K562 (cell line): Measurements from ENCODE around the gene BBC3. TPM values are rescaled to one million over a fixed set of nuclear protein-coding genes. Genes with fewer than 3 reads are reported as not detected.

Experiments used
- CBX1 ChIP-seq: sonication (generic); IDR thresholded peaks from 2 replicates; pipeline ENCODE4 v1.6.1; 2016; ENCODE audit warnings: antibody characterized with exemption, low read depth, mild to moderate bottlenecking
- CTCFL ChIP-seq: IDR thresholded peaks from 2 replicates; pipeline ENCODE4 v1.6.1; 2011; ENCODE audit warnings: borderline replicate concordance, low read depth, mild to moderate bottlenecking, moderate library complexity, low read length; ENCODE audit not compliant: insufficient read depth, poor library complexity, severe bottlenecking
- ELF1 ChIP-seq: fragments of 200-800 bp; sonication (Bioruptor generic); IDR thresholded peaks from 2 replicates; pipeline ENCODE4 v1.6.1; 2016; ENCODE audit warnings: missing genetic modification characterization, missing compliant biosample characterization
- ELK1 ChIP-seq: sonication (generic); formaldehyde crosslinking; IDR thresholded peaks from 2 replicates; pipeline ENCODE4 v1.8.1; 2022; ENCODE audit warnings: missing genetic modification reagents
- FIP1L1 ChIP-seq: fragments of 200-400 bp; formaldehyde crosslinking; IDR thresholded peaks from 2 replicates; pipeline ENCODE4 v1.6.1; 2018; ENCODE audit warnings: mild to moderate bottlenecking, low read depth, low read length; ENCODE audit not compliant: poor library complexity, severe bottlenecking
- FOSL1 ChIP-seq: fragments of 200-800 bp; sonication (Bioruptor generic); conservative IDR thresholded peaks from 2 replicates; pipeline ENCODE4 v1.6.1; 2016; ENCODE audit warnings: missing genetic modification characterization, missing compliant biosample characterization
- GABPB2 ChIP-seq: fragments of 250-450 bp; sonication (Bioruptor Pico); conservative IDR thresholded peaks from 2 replicates; pipeline ENCODE4 v1.5.1; 2021; ENCODE audit warnings: mild to moderate bottlenecking
- GTF2B ChIP-seq: IDR thresholded peaks from 2 replicates; pipeline ENCODE4 v1.6.1; 2011; ENCODE audit not compliant: insufficient read length; ENCODE audit errors: extremely low read depth
- HDAC3 ChIP-seq: fragments of 450-650 bp; IDR thresholded peaks from 2 replicates; pipeline ENCODE4 v1.6.1; 2018; ENCODE audit warnings: borderline replicate concordance, mild to moderate bottlenecking, moderate library complexity; ENCODE audit not compliant: partially characterized antibody
- KDM5B ChIP-seq: fragments of 200-600 bp; sonication (generic); IDR thresholded peaks from 2 replicates; pipeline ENCODE4 v1.6.1; 2012; ENCODE audit warnings: low read depth, mild to moderate bottlenecking, moderate library complexity, low read length, control low read depth, inconsistent platforms; ENCODE audit not compliant: insufficient replicate concordance
- LARP7 ChIP-seq: fragments of 450-650 bp; IDR thresholded peaks from 2 replicates; pipeline ENCODE4 v1.6.1; 2016
- MAFF ChIP-seq: IDR thresholded peaks from 2 replicates; pipeline ENCODE4 v1.6.1; 2012; ENCODE audit warnings: low read length, improper control_type of control experiment
- MEF2D ChIP-seq: conservative IDR thresholded peaks from 2 replicates; pipeline ENCODE4 v1.6.1; 2016; ENCODE audit warnings: low read depth, missing genetic modification characterization, missing compliant biosample characterization
- MTA2 ChIP-seq: fragments of 450-650 bp; IDR thresholded peaks from 2 replicates; pipeline ENCODE4 v1.6.1; 2016; ENCODE audit warnings: low read depth
- MYC ChIP-seq, 2 experiments: fragments of 250-450 bp in 1 of 2; sonication (Bioruptor Pico) in 1 of 2; IDR thresholded peaks; 2 replicates each; pipeline versions ENCODE4 v1.5.1 to v1.6.1; 2012 to 2021; ENCODE audit warnings: low read depth in 2 of 2, borderline replicate concordance in 1 of 2, improper control_type of control experiment in 1 of 2, low read length in 1 of 2, mild to moderate bottlenecking in 1 of 2, moderate library complexity in 1 of 2
- NBN ChIP-seq: fragments of 450-650 bp; IDR thresholded peaks from 2 replicates; pipeline ENCODE4 v1.6.1; 2016; ENCODE audit warnings: low read depth, mild to moderate bottlenecking
- RBM22 ChIP-seq: fragments of 200-400 bp; formaldehyde crosslinking; IDR thresholded peaks from 2 replicates; pipeline ENCODE4 v1.6.1; 2018; ENCODE audit warnings: low read length, low read depth; ENCODE audit not compliant: poor library complexity, severe bottlenecking
- RBM25 ChIP-seq: fragments of 200-400 bp; formaldehyde crosslinking; IDR thresholded peaks from 2 replicates; pipeline ENCODE4 v1.6.1; 2018; ENCODE audit warnings: low read length, low read depth, moderate library complexity; ENCODE audit not compliant: severe bottlenecking
- SMARCA4 ChIP-seq: fragments of 450-650 bp; IDR thresholded peaks from 2 replicates; pipeline ENCODE4 v1.6.1; 2016
- THAP7 ChIP-seq: fragments of 250-450 bp; sonication (Bioruptor Pico); IDR thresholded peaks from 2 replicates; pipeline ENCODE4 v1.5.0; 2021
- YY1 ChIP-seq, 3 experiments: IDR thresholded peaks; 2 replicates each; pipeline ENCODE4 v1.6.1; 2011; ENCODE audit warnings: low read length in 2 of 3, mild to moderate bottlenecking in 2 of 3, moderate library complexity in 2 of 3, borderline replicate concordance in 1 of 3, control low read depth in 1 of 3, low read depth in 1 of 3; ENCODE audit not compliant: insufficient read depth in 3 of 3, insufficient replicate concordance in 2 of 3, control insufficient read depth in 1 of 3, insufficient read length in 1 of 3; ENCODE audit errors: extremely low read depth in 1 of 3
- ZNF224 ChIP-seq: sonication (generic); formaldehyde crosslinking; IDR thresholded peaks from 2 replicates; pipeline ENCODE4 v1.8.0; 2022; ENCODE audit warnings: mild to moderate bottlenecking, missing genetic modification reagents
- polyA plus RNA-seq, 8 experiments: library from polyadenylated mRNA; depleted of rRNA in 4 of 8; stranded (reverse) in 5 of 8; unstranded in 3 of 8; fragments of >200 nt; fragmentation: Nextera tagmentation in 2 of 8; fragmentation: Illumina TruSeq in 1 of 8; extraction: Ambion mirVana in 2 of 8; extraction: Trizol in 1 of 8; gene quantifications; 2 replicates each; pipeline versions ENCODE4 v1.2.1 to v1.2.3, GENCODE V29; 2011 to 2014; ENCODE audit warnings: inconsistent platforms in 1 of 8, missing spikeins in 1 of 8
- total RNA-seq, 7 experiments: library from RNA; depleted of rRNA in 6 of 7; stranded (reverse); fragments of >200 nt in 6 of 7; fragmentation: Illumina TruSeq in 2 of 7; extraction: Trizol in 2 of 7; gene quantifications; 2 replicates each; pipeline versions ENCODE4 v1.2.1 to v1.2.3, GENCODE V29; 2011 to 2021; ENCODE audit warnings: low replicate concordance in 1 of 7

Gene BBC3
- total and polyA plus RNA-seq, 9 of the 15 experiments (the other 6 are each of a cell fraction or from before 2014, with no cell fraction given) = 0.15 to 30.7 (median 4.8) TPM

- TF ChIP-seq ZNF224 (CRISPR knock-in tag) (no peak), MTA2 (peak; percentile 45; the same call in 1 of the 2 replicates), HDAC3 (peak; percentile 56), NBN (peak; percentile 91), MEF2D (peak; percentile 67), ELF1 (peak; percentile 89), FIP1L1 (peak; percentile 18), MYC (IDR thresholded peaks at IDR 0.05; ENCODE audit: low read depth, low read length) (peak; percentile 40), MYC (CRISPR knock-in tag; IDR thresholded peaks at IDR 0.05; ENCODE audit: borderline replicate concordance, low read depth) (0 out of 2 replicates have a peak, but pooled peaks have one; percentile 16), SMARCA4 (no peak), ELK1 (CRISPR knock-in tag) (no peak), RBM22 (no peak), YY1 (IDR thresholded peaks at IDR 0.05; ENCODE audit: borderline replicate concordance in 1 of 3, control insufficient read depth in 1 of 3, extremely low read depth in 1 of 3, insufficient read depth in 3 of 3, insufficient read length in 1 of 3, insufficient replicate concordance in 2 of 3, low read depth in 1 of 3, low read length in 2 of 3) (peak in 1 of 3 experiments; percentile 7), KDM5B (peak; percentile 37), CBX1 (peak; percentile 86), LARP7 (no peak), FOSL1 (tag) (peak; percentile 56; the same call in 1 of the 2 replicates), GABPB2 (no peak), MAFF (no peak; the same call in 1 of the 2 replicates), GTF2B (no peak), CTCFL (no peak), THAP7 (CRISPR knock-in tag) (no peak), RBM25 (peak; percentile 88)
These were observed 3.4 kb downstream of the BBC3 start (continued) for GRCh38 chr19:47227352-47228167.
